Measurements from ENCODE around the gene RPL13. TPM values are rescaled to one million over a fixed set of nuclear protein-coding genes. Genes with fewer than 3 reads are reported as not detected.

The RPL13 gene
- total RNA-seq, 1 donor from 2014 or later: 9,109 TPM

- no peak overlapping the region for H3K4me3 ChIP-seq (ENCODE audit: low read depth, low read length)
- no peak for TF ChIP-seq CTCF (conservative IDR thresholded peaks at IDR 0.05; ENCODE audit: low read depth, low read length)
- DNase-seq (ENCODE audit: low read depth): no peak
Measured at GRCh38 chr16:89548344-89549006, 12.0 kb upstream of the RPL13 start.

- no peak for TF ChIP-seq CTCF (conservative IDR thresholded peaks at IDR 0.05; ENCODE audit: low read depth, low read length)
- no peak for DNase-seq (ENCODE audit: low read depth)
- H3K4me3 ChIP-seq (ENCODE audit: low read depth, low read length): no peak overlapping the region
Measured at GRCh38 chr16:89549007-89549700, 11.3 kb upstream of the RPL13 start.

- DNase-seq (ENCODE audit: low read depth): no peak
- no peak overlapping the region for H3K4me3 ChIP-seq (ENCODE audit: low read depth, low read length)
- TF ChIP-seq CTCF (conservative IDR thresholded peaks at IDR 0.05; ENCODE audit: low read depth, low read length): no peak
Measured at GRCh38 chr16:89550421-89551007, 10.0 kb upstream of the RPL13 start.

- no peak for TF ChIP-seq CTCF (conservative IDR thresholded peaks at IDR 0.05; ENCODE audit: low read depth, low read length)
- no peak overlapping the region for H3K4me3 ChIP-seq (ENCODE audit: low read depth, low read length)
- DNase-seq (ENCODE audit: low read depth): no peak
Measured at GRCh38 chr16:89552329-89552728, 8.2 kb upstream of the RPL13 start.

- H3K4me3 ChIP-seq (ENCODE audit: low read depth, low read length): no peak overlapping the region
- TF ChIP-seq CTCF (conservative IDR thresholded peaks at IDR 0.05; ENCODE audit: low read depth, low read length): no peak
- DNase-seq (ENCODE audit: low read depth): no peak
Measured at GRCh38 chr16:89552913-89553312, 7.6 kb upstream of the RPL13 start.

- TF ChIP-seq CTCF (conservative IDR thresholded peaks at IDR 0.05; ENCODE audit: low read depth, low read length): no peak
- H3K4me3 ChIP-seq (ENCODE audit: low read depth, low read length): no peak overlapping the region
- no peak for DNase-seq (ENCODE audit: low read depth)
Measured at GRCh38 chr16:89553733-89554132, 6.7 kb upstream of the RPL13 start.
